Suppressor macrophage treated with lipopolysaccharide for 1 hour (primary cell): ENCODE results near the gene UNC93B1.

ENCODE experiments used
- DNase-seq, 3 donors: peaks; one replicate each; pipeline ENCODE4 v3.0.0-alpha.2; 2020 to 2022

The UNC93B1 gene

DNA sequence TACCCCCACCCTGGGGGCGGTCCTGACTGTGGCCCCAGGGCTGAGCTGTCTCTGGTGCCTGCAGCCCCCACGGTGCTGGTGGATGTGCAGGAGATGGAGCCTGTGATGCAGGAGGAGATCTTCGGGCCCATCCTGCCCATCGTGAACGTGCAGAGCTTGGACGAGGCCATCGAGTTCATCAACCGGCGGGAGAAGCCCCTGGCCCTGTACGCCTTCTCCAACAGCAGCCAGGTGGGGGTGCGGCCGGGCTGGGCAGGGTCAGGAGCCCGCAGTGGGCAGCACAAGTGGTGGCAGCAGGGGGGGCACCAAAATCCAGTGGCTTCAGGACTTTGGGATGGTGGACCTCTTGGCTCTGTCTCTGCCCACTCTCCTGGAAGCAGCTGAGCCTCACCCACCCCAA lies 18.6 kb upstream of the UNC93B1 start:
- DNase-seq: no peak

DNA sequence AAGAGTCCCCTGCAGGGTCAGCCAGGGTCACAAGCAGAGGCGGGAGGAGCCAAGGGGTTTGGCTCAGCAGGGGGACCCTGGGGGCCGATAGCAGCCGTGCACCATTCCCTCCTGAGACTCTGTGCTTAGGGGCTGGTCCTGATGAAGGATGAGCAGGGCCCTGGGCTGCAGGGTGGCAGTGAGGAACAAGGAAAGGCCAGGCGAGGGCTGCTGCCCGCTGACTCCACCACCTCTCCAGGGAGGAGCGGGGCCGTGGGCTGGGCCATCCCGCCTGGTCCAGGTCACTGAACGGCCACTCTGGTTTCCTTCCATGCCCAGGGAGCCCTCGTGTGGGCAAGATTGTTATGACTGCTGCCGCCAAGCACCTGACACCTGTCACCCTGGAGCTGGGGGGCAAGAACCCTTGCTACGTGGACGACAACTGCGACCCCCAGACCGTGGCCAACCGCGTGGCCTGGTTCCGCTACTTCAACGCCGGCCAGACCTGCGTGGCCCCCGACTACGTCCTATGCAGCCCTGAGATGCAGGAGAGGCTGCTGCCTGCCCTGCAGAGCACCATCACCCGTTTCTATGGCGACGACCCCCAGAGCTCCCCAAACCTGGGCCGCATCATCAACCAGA lies 17.4 kb upstream of the UNC93B1 start:
- DNase-seq: no peak

- DNase-seq: peak in 1 of 3 donors; percentile 39
These were observed 16.7 kb upstream of the UNC93B1 start for GRCh38 chr11:68020575-68020974.

DNA sequence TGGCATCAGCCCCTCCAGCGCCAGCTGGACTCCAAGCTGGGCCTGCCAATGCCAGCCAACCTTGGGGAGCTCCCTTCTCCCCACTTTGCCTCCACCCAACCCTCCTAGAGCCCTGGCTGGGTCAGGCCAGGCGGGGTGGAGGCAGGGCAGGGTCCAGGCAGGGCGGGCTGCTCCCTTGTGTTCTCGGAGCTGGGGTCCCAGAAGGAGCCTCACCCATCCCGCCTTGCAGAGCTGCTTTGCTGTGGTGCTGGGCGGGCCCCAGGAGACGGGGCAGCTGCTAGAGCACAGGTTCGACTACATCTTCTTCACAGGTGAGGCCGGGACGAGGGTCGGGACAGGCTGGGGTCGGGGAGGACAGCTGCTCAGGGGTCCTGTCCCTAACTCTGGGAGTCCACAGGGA lies 15.6 kb upstream of the UNC93B1 start:
- no peak for DNase-seq

DNA sequence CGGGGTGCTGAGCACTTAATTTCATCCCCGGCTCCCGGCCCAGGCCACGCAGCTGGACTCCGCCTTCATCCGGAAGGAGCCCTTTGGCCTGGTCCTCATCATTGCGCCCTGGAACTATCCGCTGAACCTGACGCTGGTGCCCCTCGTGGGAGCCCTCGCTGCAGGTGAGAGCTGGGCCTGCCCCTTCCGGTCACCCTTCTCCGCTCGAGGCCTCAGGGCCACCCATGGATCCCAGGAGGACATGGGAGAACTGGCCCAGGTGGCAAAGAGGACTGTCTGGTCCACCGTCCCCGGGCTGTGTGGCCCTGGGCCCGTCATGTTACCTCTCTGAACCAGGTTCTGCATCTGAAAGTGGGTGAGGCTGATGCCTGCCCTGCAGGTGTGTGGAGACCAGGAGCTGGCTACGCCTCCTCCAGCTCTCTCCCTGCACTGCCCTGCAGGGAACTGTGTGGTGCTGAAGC lies 14.9 kb upstream of the UNC93B1 start:
- no peak for DNase-seq

GRCh38 chr11:68017980-68018729 lies 14.3 kb upstream of the UNC93B1 start:
- no peak for DNase-seq

DNA sequence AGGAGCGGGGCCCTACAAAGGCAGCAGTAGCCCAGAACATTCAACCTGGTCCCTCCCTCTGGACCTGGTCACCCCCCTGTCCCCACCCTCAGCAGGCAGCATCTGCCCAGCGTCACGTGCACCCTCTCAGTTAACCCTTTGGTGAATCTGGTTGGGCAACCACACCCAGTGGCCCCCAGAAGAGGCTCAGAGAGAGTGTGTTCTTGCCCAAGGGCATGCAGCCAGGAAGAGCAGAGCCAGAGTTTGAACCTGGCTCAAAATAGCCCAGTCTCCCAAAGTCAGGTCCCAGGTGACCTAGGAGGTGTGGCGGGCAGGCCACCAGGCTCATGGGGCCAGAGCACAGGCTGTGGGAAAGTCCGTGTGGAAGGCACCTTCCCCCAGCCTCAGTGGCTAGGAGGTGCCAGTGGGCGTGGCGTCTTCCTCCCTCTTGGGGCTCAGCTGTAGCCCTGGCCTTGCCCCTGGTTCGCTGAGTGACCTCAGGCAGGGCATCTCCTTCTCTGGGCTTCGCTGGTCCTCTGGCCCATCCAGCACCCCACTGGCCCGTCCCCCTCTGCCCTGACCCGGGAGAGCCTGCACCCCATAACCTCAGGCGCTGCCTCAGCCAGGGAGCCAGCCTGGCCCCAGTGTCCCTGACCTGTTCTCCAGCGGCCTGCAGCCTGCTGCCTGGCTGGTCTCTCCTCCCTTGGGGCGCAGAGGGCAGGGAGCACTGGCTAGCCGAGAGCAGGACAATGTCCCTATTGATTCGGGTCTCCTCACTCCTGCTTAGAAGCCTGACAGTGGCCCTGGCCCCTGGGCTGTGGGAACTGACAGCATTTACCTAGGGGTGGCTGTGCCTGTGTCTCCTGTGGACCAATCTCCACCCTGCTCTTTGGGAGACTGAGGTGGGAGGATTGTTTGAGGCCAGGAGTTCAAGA lies 13.3 kb upstream of the UNC93B1 start:
- DNase-seq: no peak

DNA sequence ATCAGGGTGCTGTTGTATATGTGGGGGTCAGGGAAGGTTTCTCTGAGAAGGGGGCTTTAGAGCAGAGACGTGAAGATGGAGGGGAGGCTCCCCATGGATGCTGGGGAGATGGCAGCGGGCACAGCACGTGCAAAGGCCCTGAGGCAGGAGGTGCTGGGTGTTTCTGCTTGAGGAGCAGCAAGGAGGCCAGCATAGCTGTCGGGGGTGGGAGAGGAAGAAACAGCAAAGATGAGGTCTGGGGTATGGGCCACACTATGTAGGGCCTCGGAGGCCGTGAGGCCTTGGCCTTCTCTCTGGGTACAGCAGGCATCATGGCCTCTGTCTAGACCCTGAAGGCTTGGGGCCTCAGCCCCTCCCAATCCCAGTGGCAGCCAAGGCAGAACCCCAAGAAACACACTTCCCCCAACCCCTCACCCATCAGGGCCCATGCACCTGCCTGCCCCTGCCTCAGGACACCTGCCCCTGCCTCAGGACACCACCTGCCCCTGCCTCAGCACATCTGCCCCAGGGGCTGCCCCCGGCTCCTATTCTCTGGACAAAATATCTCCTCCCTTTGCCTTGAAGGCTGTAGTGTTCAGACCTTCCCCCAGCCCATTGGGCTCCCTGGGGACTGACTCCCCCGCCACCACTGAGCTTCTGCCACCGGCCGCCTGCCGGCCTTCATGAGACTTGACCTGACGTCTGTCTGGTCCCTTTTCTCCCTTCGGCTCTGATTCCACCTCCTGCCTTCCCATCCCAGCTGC lies 12.4 kb upstream of the UNC93B1 start:
- no peak for DNase-seq

- DNase-seq: no peak
These were observed 11.6 kb upstream of the UNC93B1 start for GRCh38 chr11:68015467-68015866.

DNA sequence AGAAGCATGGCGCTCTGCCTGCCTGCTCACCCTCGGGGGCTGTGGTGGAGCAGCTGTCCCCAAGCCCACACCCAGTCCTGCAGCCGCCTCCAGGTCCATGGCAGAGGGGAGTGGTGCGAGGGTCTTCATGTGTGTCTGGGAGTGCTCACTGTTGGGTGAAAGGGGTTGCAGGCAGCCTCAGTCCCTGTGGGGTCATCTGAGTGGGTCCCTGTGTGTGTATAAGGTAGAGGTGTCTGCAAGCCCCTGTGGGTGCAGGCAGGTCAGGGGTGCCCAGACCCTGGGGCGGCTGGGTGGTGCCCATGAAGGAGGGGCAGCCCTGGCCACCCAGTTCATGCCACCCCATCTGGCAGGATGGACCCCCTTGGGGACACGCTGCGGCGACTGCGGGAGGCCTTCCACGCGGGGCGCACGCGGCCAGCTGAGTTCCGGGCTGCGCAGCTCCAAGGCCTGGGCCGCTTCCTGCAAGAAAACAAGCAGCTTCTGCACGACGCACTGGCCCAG lies 11.1 kb upstream of the UNC93B1 start:
- DNase-seq: no peak

- DNase-seq: peak; percentile 67 to 77 (median 76)
These were observed 10.5 kb upstream of the UNC93B1 start for GRCh38 chr11:68014157-68014946.

DNA sequence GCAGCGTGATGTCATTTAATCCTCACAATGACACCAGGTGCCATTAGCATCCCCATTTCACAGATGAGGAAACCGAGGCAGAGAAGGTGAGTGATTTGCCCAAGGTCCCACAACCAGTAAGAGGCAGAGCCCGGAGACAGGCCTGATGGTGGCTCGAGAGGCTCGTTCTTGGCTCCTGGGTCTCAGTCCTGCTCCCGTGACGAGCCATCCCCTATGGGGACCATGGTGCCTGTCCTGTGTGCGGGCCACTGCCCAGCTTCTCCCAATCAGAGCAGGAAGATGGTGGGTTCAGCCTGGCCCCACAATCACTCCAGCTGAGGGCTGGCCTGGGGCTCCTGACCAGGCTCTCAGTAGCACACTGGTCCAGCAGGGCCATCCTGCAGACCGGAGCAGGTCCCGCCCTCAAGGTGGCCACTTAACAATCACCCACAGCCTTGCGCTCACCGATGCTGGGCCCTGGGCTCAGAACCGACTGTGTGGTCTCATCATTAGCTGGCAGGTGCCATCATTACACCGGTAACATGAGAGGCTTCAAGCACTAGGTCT lies 9.8 kb upstream of the UNC93B1 start:
- DNase-seq: no peak

- DNase-seq: no peak
These were observed 9.1 kb upstream of the UNC93B1 start for GRCh38 chr11:68012843-68013610.

DNA sequence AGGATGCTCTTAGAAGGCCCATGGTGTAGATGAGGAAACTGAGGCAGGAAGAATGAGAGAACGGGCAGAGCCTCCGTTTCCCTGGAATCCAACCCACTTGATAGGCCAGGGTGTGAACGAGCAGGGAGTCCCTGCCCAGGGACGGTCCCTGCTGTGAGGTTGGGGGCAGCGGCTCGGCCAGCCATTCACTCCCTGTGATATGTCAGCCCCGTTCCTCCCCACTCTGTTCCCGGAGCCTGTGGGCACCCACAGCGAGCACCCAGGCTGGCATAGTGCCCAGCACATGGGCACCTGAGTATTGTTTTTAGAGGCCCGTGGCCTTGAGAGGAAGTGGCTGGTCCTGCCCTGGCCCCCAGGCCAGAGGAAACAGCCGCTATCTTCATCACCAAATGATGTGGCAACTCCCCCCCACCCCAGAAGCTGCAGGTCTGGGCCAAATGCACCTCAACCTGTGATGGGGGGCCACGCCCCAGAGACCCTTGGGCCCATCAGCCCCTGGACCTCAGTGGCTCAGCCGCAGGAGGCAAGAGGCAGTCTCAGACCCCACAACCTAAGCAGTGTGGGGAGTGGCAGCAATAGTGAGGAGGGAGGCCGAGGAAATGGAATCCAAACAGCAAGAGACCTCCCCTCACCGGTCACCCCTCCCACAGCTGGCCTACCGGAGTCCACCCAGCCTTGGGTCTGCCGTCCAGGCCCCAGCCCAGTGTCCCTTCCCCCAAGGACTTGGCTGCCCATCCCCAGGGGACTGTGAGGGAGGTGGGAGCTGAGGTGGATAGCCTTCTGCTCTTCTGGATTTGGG lies 8.3 kb upstream of the UNC93B1 start:
- DNase-seq: no peak

DNA sequence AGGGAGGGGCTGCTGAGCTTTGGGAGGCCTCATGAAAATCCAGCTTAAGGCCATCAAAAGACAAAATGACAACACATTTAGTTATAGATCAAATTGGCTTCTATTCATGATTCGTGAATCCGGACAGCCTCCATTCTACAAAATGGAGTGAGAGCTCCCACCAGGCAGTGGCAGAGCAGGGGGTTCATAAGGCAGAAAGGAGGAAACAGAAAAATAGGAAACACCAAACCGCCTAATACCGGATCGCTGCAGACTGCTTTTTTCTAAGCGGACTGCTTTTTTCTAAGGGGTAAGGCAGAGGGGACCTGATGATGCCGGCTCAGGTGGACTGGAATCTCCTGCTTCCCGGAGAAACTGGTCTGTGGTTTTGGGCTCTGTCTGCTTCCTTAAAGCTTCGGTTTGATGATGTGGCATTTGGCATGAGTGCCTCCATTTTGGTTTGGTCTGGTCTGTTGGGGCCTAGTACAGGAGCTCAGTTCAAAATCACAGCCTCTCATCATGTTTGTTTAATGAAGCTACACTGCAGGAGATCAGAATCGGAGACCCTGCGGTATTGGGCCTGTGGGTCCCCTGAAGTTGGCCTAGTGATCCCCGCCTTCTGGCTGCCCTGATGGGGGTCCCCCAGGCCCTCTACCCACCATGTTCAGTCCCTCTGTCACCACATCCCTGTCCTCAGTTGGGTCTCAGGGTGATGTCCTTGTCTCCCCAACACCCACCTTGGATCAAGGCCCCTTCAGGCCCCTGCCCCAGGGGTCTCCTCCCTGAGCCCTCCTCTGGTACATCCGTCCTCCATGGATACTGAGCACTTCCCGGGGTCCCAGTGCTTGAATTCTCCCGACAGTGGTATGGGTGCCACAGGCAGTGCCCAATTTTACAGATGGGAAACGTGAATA lies 7.4 kb upstream of the UNC93B1 start:
- peak in 1 of 3 donors; percentile 35 for DNase-seq

DNA sequence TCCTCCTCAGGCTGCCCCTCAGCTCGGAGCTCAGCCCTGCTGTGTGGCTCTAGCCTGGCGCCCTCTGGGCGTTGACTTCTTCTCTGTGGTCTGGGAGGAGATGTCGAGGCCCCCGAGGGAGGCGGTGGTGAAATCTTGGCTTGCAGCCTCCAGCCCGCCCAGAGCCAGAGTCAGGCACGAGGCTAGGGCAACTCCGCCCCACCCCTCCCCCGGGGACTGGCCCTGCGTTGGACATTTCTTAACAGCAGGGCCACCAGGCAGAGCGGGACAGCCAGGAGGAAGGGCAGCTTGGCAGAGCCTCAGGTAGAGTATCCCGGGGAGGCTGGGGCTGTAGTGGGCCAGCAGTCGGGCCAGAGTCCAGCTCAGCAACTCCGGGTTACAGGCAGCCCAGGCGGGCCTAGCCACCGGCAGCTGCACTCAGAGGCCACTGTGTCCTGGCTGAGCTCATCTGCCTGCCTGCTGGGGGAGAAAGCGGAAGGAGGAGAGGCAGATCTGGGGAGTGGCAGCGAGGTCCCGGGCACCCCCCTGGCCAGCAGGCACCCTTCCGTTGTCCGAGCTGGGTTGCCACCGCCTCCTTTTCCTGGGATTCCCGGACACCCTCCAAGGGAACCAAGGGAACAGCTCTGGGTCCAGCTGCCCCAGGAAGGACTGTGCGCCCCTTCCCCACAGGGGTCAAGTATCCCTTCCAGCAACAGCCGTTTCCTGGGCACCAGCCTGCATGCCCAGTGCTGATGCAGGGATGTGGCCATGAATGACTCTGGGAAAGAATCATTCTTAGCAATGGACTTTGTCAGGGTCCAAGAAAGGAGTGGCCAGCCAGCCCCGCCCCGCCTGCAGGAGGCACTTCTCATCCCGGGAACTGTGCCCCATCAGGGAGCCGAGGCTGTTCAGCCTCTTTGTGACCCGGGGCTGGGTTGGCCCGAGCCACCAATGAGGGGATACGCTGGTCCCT lies 6.5 kb upstream of the UNC93B1 start, which contains the start of gene ALDH3B1:
ALDH3B1 (plus strand) TSS at position 238 of the 952 bp plus-strand sequence. CDS start 4,971 bp downstream, outside the sequence.
- peak; percentile 90 to 95 (median 92) for DNase-seq
